A549 (cell line): ENCODE data around the gene ABCA4. TPM values are rescaled to one million over a fixed set of nuclear protein-coding genes. Genes with fewer than 3 reads are reported as not detected.

Experiments
- ATAC-seq, 2 experiments: fragments of 200-7000 bp in 1 of 2; fragments of >200 bp in 1 of 2; cut with Nextera tagmentation in 1 of 2; cut with Tn5 transposase in 1 of 2; 3 replicates each; pipeline versions ENCODE4 v1.8.0 to v1.9.1; 2018 to 2020; ENCODE audit warnings: mild to moderate bottlenecking in 1 of 2, moderate library complexity in 1 of 2
- CTCF ChIA-PET: fragments of 300-600 bp; sonication (Branson Sonifier 250); formaldehyde crosslinking; extraction: SDS; loops from one replicate; lab custom pipeline; 2021; ENCODE audit warnings: antibody characterized with exemption, inconsistent platforms; lab: Yijun Ruan, JAX
- POLR2A ChIA-PET: fragments of 350-600 bp; formaldehyde crosslinking; extraction: SDS; loops from one replicate; lab custom pipeline; 2021; ENCODE audit warnings: antibody characterized with exemption, inconsistent platforms; lab: Yijun Ruan, JAX
- DNase-seq, 2 experiments: peaks; one replicate each; pipeline versions ENCODE4 v3.0.0 to v3.0.0-alpha.2; 2011 to 2016; ENCODE audit warnings: low read depth in 1 of 2, low spot score in 1 of 2
- FAIRE-seq: peaks from 2 replicates; lab custom pipeline; 2011; peaks lifted over from hg19 to GRCh38; lab: Jason Lieb, UNC
- H3K27ac ChIP-seq, 2 experiments: fragments of >200 bp; sonication (Bioruptor Twin); formaldehyde crosslinking; 3 replicates each; pipeline ENCODE4 v1.5.1; 2016 to 2017
- H3K4me1 ChIP-seq: fragments of >200 bp; sonication (Bioruptor Twin); formaldehyde crosslinking; 3 replicates; pipeline ENCODE4 v1.6.1; 2016
- H3K4me2 ChIP-seq: fragments of >200 bp; sonication (Bioruptor Twin); formaldehyde crosslinking; 3 replicates; pipeline ENCODE4 v1.6.1; 2016
- H3K4me3 ChIP-seq: fragments of >200 bp; sonication (Bioruptor Twin); formaldehyde crosslinking; 3 replicates; pipeline ENCODE4 v1.5.1; 2016
- H3K9me3 ChIP-seq: fragments of >200 bp; sonication (Bioruptor Twin); formaldehyde crosslinking; 3 replicates; pipeline ENCODE4 v1.6.1; 2016
- BHLHE40 ChIP-seq: IDR thresholded peaks from 2 replicates; pipeline ENCODE4 v1.6.1; 2012; ENCODE audit warnings: low read depth, low read length, inconsistent platforms
- CEBPB ChIP-seq, 2 experiments: fragments of >200 bp in 1 of 2; sonication (Bioruptor Twin) in 1 of 2; formaldehyde crosslinking in 1 of 2; IDR thresholded peaks; 2 replicates each; pipeline ENCODE4 v1.6.1; 2012 to 2016
- EHMT2 ChIP-seq: fragments of 200-600 bp; sonication (generic); IDR thresholded peaks from 2 replicates; pipeline ENCODE4 v1.6.1; 2016; ENCODE audit warnings: antibody characterized with exemption, low read depth, mild to moderate bottlenecking, moderate library complexity
- FOSL2 ChIP-seq, 2 experiments: fragments of 450-650 bp in 1 of 2; fragments of >200 bp in 1 of 2; sonication (Bioruptor Twin) in 1 of 2; formaldehyde crosslinking; IDR thresholded peaks; 2 replicates each; pipeline versions ENCODE4 v1.5.0 to v1.6.1; 2016 to 2020; ENCODE audit warnings: mild to moderate bottlenecking in 1 of 2, moderate library complexity in 1 of 2
- HEYL ChIP-seq: fragments of 250-450 bp; sonication (Bioruptor Pico); IDR thresholded peaks from 2 replicates; pipeline ENCODE4 v1.8.0; 2021; ENCODE audit warnings: mild to moderate bottlenecking, moderate library complexity
- HMGXB4 ChIP-seq: fragments of 250-450 bp; sonication (Bioruptor Pico); IDR thresholded peaks from 2 replicates; pipeline ENCODE4 v1.5.0; 2021; ENCODE audit warnings: mild to moderate bottlenecking, moderate library complexity, borderline replicate concordance
- HOXA7 ChIP-seq: fragments of 250-450 bp; sonication (Bioruptor Pico); IDR thresholded peaks from 2 replicates; pipeline ENCODE4 v1.5.0; 2020; ENCODE audit warnings: mild to moderate bottlenecking, moderate library complexity
- HOXB5 ChIP-seq: fragments of 250-450 bp; sonication (Bioruptor Pico); IDR thresholded peaks from 2 replicates; pipeline ENCODE4 v1.5.0; 2020; ENCODE audit warnings: mild to moderate bottlenecking, moderate library complexity
- JUN ChIP-seq, 2 experiments: fragments of >200 bp; sonication (Bioruptor Twin); formaldehyde crosslinking; IDR thresholded peaks; 2 replicates in 1 of 2; 3 replicates in 1 of 2; pipeline ENCODE4 v1.6.1; 2016 to 2017
- MAFK ChIP-seq: fragments of 450-650 bp; IDR thresholded peaks from 2 replicates; pipeline ENCODE4 v1.6.1; 2014; ENCODE audit not compliant: partially characterized antibody
- MYC ChIP-seq: IDR thresholded peaks from 2 replicates; pipeline ENCODE4 v1.6.1; 2012; ENCODE audit warnings: mild to moderate bottlenecking, inconsistent platforms, low read length, improper control_type of control experiment, borderline replicate concordance
- RCOR1 ChIP-seq: fragments of 150-350 bp; IDR thresholded peaks from 2 replicates; pipeline ENCODE4 v1.6.1; 2014; ENCODE audit warnings: antibody characterized with exemption, low read length, low read depth
- RNF2 ChIP-seq: fragments of 200-600 bp; sonication (generic); IDR thresholded peaks from 2 replicates; pipeline ENCODE4 v1.6.1; 2016; ENCODE audit warnings: low read depth, mild to moderate bottlenecking, antibody characterized with exemption, moderate library complexity, borderline replicate concordance
- TFCP2L1 ChIP-seq: fragments of 250-450 bp; sonication (Bioruptor Pico); IDR thresholded peaks from 2 replicates; pipeline ENCODE4 v1.5.0; 2021; ENCODE audit warnings: mild to moderate bottlenecking
- USF2 ChIP-seq: fragments of 450-650 bp; IDR thresholded peaks from 2 replicates; pipeline ENCODE4 v1.6.1; 2014; ENCODE audit warnings: antibody characterized with exemption
- ZSCAN20 ChIP-seq: fragments of 250-450 bp; sonication (Bioruptor Pico); IDR thresholded peaks from 2 replicates; pipeline ENCODE4 v1.8.0; 2022; ENCODE audit warnings: mild to moderate bottlenecking, moderate library complexity
- WGBS: methylation state at CpG from one replicate; pipeline ENCODE4 v1.1.6; 2017; ENCODE audit errors: missing lambda C conversion rate; 5-methylcytosine and 5-hydroxymethylcytosine counted together
- polyA plus RNA-seq, 4 experiments: library from polyadenylated mRNA; depleted of rRNA in 3 of 4; stranded (reverse); fragments of >200 nt; fragmentation: RNase III in 1 of 4; extraction: RNeasy Plus Mini Kit Qiagen cat#74134 plus additional on column Dnase treatment in 1 of 4; gene quantifications; 2 replicates in 3 of 4; 3 replicates in 1 of 4; pipeline ENCODE4 v1.2.3, GENCODE V29; 2011 to 2017

ABCA4 gene
- polyA plus RNA-seq, 2 of the 4 experiments (the other 2 are of a cell fraction), result 0.05 to 0.23 TPM

- TF ChIP-seq ZSCAN20 (CRISPR knock-in tag) (no peak), MAFK (no peak), MYC (no peak), HEYL (CRISPR knock-in tag) (no peak)
Observed at GRCh38 chr1:93977598-93977945, 143.4 kb downstream of the ABCA4 start (continued).

- DNase-seq, result no peak
- Histone ChIP-seq H3K4me1 (peaks cover 25% of the 10 kb centered on the region), H3K9me3 (no peaks in the 10 kb centered on the region), H3K27ac (peak overlapping the region in 1 of 2 experiments; percentile 8; a peak in 2 of 6 replicates), H3K4me2 (peak overlapping the region; percentile 29), H3K4me3 (no peak overlapping the region)
- ChIA-PET CTCF (interaction anchor here (0.5 to 1.2 kb wide), 4 partner anchors 21 to 359 kb away, joined by 3 to 4 read pairs (median 3); no protein-coding TSS in a partner anchor), POLR2A (interaction anchor here (0.5 kb wide), 1 partner anchor 462 kb away, joined by 3 read pairs; no protein-coding TSS in a partner anchor)
- TF ChIP-seq CEBPB (IDR thresholded peaks at IDR 0.05) (no peak), HOXA7 (CRISPR knock-in tag) (no peak), FOSL2 (IDR thresholded peaks at IDR 0.05) (no peak), FOSL2 (CRISPR knock-in tag; IDR thresholded peaks at IDR 0.05) (no peak), USF2 (no peak)
- no peak for FAIRE-seq
- no peak for ATAC-seq
Observed at GRCh38 chr1:93976711-93977597, 144.0 kb downstream of the ABCA4 start.

GRCh38 chr1:93976291-93976690, 144.7 kb downstream of the ABCA4 start:
- 43% methylated on average over 2 of the region's 2 CpGs for WGBS
- peaks cover 25% of the 10 kb centered on the region for H3K4me1 ChIP-seq
- ChIA-PET POLR2A (interaction anchor here (0.5 to 0.6 kb wide), 2 partner anchors 12 to 463 kb away, joined by 3 to 4 read pairs; no protein-coding TSS in a partner anchor), CTCF (interaction anchor here (0.7 to 0.9 kb wide), 2 partner anchors 34 to 360 kb away, joined by 3 read pairs; no protein-coding TSS in a partner anchor)
- no peak overlapping the region; a peak in 1 of 6 replicates for H3K27ac ChIP-seq
- no peak overlapping the region for H3K4me3 ChIP-seq
- TF ChIP-seq RCOR1 (no peak), EHMT2 (no peak), FOSL2 (IDR thresholded peaks at IDR 0.05) (no peak), FOSL2 (CRISPR knock-in tag; IDR thresholded peaks at IDR 0.05) (no peak), BHLHE40 (no peak), MAFK (no peak), HOXB5 (CRISPR knock-in tag) (no peak), RNF2 (no peak), TFCP2L1 (no peak), JUN (IDR thresholded peaks at IDR 0.05) (no peak), HOXA7 (CRISPR knock-in tag) (no peak)
- ATAC-seq (no peak), DNase-seq (no peak), FAIRE-seq (no peak)
- no peak overlapping the region for H3K4me2 ChIP-seq
- no peaks in the 10 kb centered on the region for H3K9me3 ChIP-seq

- FAIRE-seq (no peak), ATAC-seq (no peak), DNase-seq (no peak)
- ChIA-PET POLR2A (interaction anchor here (1.6 kb wide), 1 partner anchor 8 kb away, joined by 7 read pairs; no protein-coding TSS in a partner anchor), CTCF (interaction anchor here (1.4 kb wide), 1 partner anchor 8 kb away, joined by 8 read pairs; no protein-coding TSS in a partner anchor)
- no peak overlapping the region for H3K27ac ChIP-seq
- no peaks in the 10 kb centered on the region for H3K9me3 ChIP-seq
- no peak overlapping the region for H3K4me2 ChIP-seq
- TF ChIP-seq HMGXB4 (CRISPR knock-in tag), result no peak
- peaks cover 8% of the 10 kb centered on the region for H3K4me1 ChIP-seq
- WGBS, result 54% methylated on average over 2 of the region's 2 CpGs
- no peak overlapping the region for H3K4me3 ChIP-seq
Observed at GRCh38 chr1:93972341-93972740, 148.6 kb downstream of the ABCA4 start.
